Stimulated activated naive CD8-positive, alpha-beta T cell treated with anti-CD3 and anti-CD28 coated beads, Interleukin-15, Interleukin-2, amounts not matched to agents 100 ng/mL and 50 ng/mL, for 24 hours (primary cell): Measurements from ENCODE around the gene LILRA6.
"Not testable (repeated sequence)": the region's sequence is repeated elsewhere in the genome, so short reads cannot be mapped to it uniquely, and the experiment has no call there.

Experiments used
- H3K27ac Mint-ChIP-seq: one replicate; pipeline ENCODE4 v1.8.0; 2021; ENCODE audit warnings: mild to moderate bottlenecking, mixed read lengths
- H3K27me3 Mint-ChIP-seq: one replicate; pipeline ENCODE4 v1.8.0; 2021; ENCODE audit warnings: mixed read lengths
- H3K36me3 Mint-ChIP-seq: one replicate; pipeline ENCODE4 v1.8.0; 2021; ENCODE audit warnings: low read depth, mixed read lengths
- H3K4me1 Mint-ChIP-seq: one replicate; pipeline ENCODE4 v1.8.0; 2021; ENCODE audit warnings: low read depth, mixed read lengths
- H3K4me3 Mint-ChIP-seq: one replicate; pipeline ENCODE4 v1.8.0; 2021; ENCODE audit warnings: mild to moderate bottlenecking, mixed read lengths
- H3K9me3 Mint-ChIP-seq: one replicate; pipeline ENCODE4 v1.8.0; 2021; ENCODE audit warnings: mixed read lengths

Gene LILRA6

DNA sequence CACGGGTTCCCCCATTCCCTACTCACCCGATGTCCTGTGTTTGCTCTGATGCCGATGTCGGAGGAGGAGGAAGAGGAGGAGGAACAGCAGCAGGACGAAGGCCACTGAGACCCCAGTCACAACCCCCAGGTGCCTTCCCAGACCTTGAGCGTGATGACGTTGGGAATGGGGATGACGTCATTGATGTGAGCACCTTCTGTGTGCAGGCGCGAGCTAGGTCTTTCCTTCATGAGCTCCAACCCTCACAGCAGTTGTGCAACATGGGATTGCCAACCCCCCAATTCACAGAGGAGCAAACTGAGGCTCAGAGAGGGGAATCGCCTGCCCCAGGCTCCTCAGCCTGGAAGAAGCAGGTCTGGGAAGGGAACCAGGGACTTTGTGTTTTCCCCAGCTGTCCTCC lies 10.3 kb upstream of the LILRA6 start:
- peaks cover 7% of the 10 kb centered on the region for H3K4me1 Mint-ChIP-seq
- H3K36me3 Mint-ChIP-seq: no peaks in the 10 kb centered on the region
- H3K4me3 Mint-ChIP-seq: no peak overlapping the region
- no peaks in the 10 kb centered on the region for H3K9me3 Mint-ChIP-seq
- H3K27ac Mint-ChIP-seq: no peak overlapping the region
- H3K27me3 Mint-ChIP-seq: peaks cover 8% of the 10 kb centered on the region

DNA sequence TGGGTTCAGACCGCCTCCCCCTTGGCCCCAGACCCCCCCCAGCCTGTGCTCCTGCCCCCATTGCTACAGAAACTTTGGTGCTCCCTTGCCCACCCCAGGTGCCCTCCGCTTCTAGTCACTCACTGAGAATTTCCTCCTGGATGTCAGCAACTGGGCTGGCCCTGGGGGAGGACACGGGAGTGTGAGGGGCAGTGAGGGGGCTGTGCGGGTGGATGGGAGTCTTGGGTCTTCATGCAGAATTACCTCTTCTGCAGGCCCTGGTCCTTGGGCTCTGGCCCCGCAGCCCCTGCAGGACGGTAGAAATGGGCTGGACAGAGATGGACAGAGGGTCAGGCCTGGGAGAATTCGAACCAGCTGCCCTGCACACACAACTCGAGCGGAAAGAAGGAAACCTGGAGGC lies 9.7 kb upstream of the LILRA6 start:
- Mint-ChIP-seq H3K4me3 (no peak overlapping the region), H3K27me3 (peaks cover 8% of the 10 kb centered on the region), H3K36me3 (no peaks in the 10 kb centered on the region), H3K9me3 (no peaks in the 10 kb centered on the region), H3K4me1 (peaks cover 13% of the 10 kb centered on the region), H3K27ac (no peak overlapping the region)

GRCh38 chr19:54248016-54248601 lies 5.5 kb upstream of the LILRA6 start:
- Mint-ChIP-seq H3K36me3 (no peaks in the 10 kb centered on the region), H3K4me3 (peak overlapping the region; percentile 6), H3K27ac (peak overlapping the region; percentile 26), H3K4me1 (peaks cover 17% of the 10 kb centered on the region), H3K27me3 (peaks cover 10% of the 10 kb centered on the region), H3K9me3 (no peaks in the 10 kb centered on the region)

DNA sequence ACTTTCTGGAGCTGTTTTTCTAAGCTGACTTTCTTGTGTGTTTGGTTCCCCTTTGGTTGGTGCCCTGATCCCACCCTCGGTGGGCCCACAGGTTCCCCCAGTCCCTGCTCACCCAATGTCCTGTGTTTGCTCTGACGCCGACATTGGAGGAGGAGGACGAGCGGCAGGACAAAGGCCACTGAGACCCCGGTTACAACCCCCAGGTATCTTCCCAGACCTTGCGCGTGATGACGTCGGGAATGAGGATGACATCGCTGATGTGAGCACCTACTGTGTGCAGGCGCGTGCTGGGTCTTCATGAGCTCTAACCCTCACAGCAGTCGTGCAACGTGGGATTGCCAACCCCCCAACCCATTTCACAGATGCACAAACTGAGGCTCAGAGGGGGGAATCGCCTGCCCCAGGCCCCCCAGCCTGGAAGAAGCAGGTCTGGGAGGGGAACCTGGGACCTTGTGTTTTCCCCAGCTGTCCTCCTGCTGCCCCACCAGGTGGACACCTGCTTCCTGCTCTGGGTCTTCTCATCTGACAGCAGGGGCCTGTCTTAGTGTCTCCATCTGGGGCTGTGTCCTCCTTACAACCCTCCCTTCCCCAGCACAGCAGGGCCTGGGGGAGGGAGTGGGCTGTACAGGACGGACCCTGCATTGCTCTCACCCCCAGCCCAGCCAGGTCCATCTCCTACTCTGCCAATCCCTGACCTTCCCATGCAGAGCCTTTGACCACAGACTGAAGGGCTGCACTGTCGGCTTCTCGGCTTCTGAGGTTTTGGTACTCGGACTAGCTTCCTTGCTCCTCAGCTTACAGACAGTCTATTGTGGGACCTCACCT lies 4.7 kb upstream of the LILRA6 start:
- peaks cover 13% of the 10 kb centered on the region for H3K27me3 Mint-ChIP-seq
- H3K36me3 Mint-ChIP-seq: no peaks in the 10 kb centered on the region
- peak overlapping the region; percentile 6 for H3K4me3 Mint-ChIP-seq
- H3K27ac Mint-ChIP-seq: peak overlapping the region; percentile 26
- H3K4me1 Mint-ChIP-seq: peaks cover 17% of the 10 kb centered on the region
- no peaks in the 10 kb centered on the region for H3K9me3 Mint-ChIP-seq

DNA sequence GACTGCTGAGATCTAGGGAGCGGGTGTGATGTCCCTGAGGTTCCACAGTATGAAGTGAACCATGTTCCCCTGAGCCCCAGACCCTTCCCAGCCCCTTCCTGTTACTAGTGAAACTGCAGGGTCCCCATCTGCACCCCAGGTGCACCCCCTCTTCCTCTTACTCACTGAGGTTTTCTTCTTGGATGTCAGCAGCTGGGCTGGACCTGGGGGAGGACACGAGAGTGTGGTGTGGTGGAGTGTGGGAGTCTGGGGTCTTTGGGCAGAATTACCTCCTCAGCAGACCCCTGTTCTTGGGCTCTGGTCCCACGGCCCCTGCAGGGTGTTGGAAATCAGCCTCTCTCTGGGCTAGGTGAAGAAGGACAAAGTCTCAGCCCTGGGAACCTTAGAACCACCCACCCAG lies 3.3 kb upstream of the LILRA6 start:
- H3K27ac Mint-ChIP-seq: no peak overlapping the region
- no peaks in the 10 kb centered on the region for H3K36me3 Mint-ChIP-seq
- peaks cover 17% of the 10 kb centered on the region for H3K4me1 Mint-ChIP-seq
- H3K27me3 Mint-ChIP-seq: peaks cover 13% of the 10 kb centered on the region
- H3K4me3 Mint-ChIP-seq: no peak overlapping the region
- no peaks in the 10 kb centered on the region for H3K9me3 Mint-ChIP-seq

GRCh38 chr19:54243809-54244208 lies 1.2 kb upstream of the LILRA6 start:
- H3K36me3 Mint-ChIP-seq, H3K4me3 Mint-ChIP-seq, H3K9me3 Mint-ChIP-seq, H3K27ac Mint-ChIP-seq: not testable (repeated sequence)
- peaks cover 17% of the 10 kb centered on the region for H3K4me1 Mint-ChIP-seq
- H3K27me3 Mint-ChIP-seq: peaks cover 11% of the 10 kb centered on the region

DNA sequence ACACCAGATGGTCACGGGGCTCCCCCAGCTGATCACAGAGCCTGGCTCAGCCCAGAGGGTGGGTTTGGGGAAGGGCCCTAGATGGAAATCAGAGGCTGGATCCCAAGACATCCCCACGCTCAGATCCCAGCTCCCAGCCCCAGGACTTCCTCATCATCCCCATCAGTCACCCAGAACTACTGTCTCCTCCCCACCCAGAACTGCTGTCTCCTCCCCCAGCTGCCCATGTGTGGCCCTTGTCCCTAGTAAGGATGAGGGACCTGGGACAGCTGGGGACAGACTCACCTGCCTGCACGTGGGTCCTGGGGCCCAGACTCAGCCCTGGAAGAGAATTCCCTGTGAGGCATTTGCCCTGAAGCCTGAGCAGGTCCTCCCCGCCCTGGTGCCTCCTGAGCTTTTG lies 356 bp downstream of the LILRA6 start:
- H3K4me1 Mint-ChIP-seq, H3K27ac Mint-ChIP-seq, H3K4me3 Mint-ChIP-seq, H3K36me3 Mint-ChIP-seq, H3K9me3 Mint-ChIP-seq: not testable (repeated sequence)
- peaks cover 11% of the 10 kb centered on the region for H3K27me3 Mint-ChIP-seq

DNA sequence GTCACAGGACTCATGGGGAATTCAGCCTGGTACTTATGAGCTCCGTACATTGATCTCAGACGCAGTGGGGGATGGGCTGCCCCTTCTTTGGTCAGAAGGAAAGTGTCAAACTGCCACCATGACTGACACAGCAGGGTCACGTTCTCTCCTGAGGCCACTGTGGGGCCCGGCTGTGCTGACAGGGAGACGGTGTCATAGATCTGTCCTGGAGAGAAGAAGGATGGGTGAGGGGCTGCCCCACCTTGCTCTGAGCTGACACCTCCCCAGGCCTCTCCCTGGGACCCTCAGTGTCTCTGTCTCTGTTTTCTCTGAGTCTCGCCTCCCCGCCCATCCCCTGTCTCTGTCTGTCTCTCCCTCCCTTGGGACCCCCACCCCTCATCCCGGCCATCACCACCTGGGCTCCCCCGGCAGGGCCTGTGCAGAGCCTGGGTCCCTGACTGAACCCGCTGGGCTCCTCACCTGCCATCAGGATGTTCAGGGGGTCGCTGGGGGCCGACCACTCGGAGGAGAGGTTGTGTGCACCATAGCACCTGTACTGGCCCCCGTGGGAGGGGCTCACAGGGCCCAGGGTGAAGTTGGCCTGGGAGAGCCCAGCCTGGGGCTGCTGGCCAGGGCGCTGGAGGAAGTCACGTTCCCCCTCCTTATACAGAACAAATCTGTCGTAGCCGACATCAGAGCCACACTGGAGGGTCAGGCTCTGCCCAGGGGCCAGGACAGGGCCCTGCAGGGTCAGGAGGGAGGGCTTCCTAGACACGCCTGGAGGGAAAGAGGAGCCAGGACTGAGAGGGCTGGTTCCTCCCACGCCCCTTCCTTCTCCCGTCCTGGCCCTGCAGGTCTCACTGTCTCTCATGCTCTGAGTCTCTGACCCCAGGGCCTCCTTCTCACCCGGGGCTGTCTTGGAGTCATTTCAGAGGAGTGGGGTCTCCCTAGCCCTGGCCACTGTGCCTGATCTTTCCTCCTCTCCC lies 1.9 kb downstream of the LILRA6 start:
- not testable (repeated sequence) for H3K9me3 Mint-ChIP-seq, H3K4me1 Mint-ChIP-seq, H3K27ac Mint-ChIP-seq, H3K36me3 Mint-ChIP-seq, H3K4me3 Mint-ChIP-seq
- H3K27me3 Mint-ChIP-seq: peaks cover 20% of the 10 kb centered on the region

DNA sequence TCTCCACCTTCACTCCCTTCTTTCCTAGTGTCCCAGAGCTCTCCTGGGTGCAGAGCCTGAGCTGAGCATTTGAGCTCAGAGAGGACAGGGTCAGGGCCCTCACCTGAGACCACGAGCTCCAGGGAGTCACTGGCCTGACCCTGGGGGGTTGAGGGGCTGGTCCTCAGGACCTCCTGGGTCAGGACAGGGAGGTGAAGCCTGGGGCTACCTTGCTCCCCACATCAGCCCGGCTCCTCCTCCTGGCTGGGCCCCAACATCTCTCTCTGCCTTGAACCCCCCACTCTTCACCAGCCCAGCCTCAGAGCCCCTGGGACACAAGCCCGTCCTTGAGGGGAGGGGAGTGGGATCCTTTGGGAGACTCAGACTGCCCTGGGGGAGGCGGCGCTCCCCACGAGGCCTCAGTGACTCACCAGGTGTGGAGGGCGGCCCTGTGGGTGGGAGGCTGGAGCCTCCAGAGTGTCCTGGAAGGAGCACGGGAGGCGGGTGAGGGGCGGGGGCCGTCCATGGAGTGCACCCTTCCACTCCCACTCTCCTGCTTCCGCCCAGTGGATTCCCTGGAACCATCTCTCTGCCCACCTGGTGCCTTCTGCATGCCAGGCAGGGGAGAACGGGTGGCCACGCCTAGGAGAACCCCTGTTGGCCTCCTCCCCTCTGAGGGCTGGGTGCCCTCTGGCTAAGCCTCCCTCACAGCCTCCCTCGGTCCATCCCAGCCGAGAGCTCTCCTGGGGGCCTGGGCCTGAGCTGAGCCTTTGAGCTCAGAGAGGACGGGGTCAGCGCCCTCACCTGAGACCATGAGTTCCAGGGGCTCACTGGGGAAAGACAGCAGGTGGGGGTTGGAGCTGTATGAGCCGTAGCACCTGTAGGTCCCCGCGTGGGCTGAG lies 2.9 kb downstream of the LILRA6 start:
- not testable (repeated sequence) for H3K9me3 Mint-ChIP-seq, H3K4me1 Mint-ChIP-seq, H3K27ac Mint-ChIP-seq, H3K36me3 Mint-ChIP-seq, H3K4me3 Mint-ChIP-seq
- H3K27me3 Mint-ChIP-seq: peaks cover 27% of the 10 kb centered on the region

- Mint-ChIP-seq H3K36me3 (no peaks in the 10 kb centered on the region), H3K27ac (no peak overlapping the region), H3K4me3 (no peak overlapping the region), H3K27me3 (peaks cover 49% of the 10 kb centered on the region), H3K4me1 (peaks cover 7% of the 10 kb centered on the region), H3K9me3 (no peaks in the 10 kb centered on the region)
Observed at GRCh38 chr19:54233941-54234340, 8.6 kb downstream of the LILRA6 start.

GRCh38 chr19:54231077-54231931 lies 11.3 kb downstream of the LILRA6 start:
- Mint-ChIP-seq H3K4me3 (no peak overlapping the region), H3K27me3 (peaks cover 54% of the 10 kb centered on the region), H3K36me3 (no peaks in the 10 kb centered on the region), H3K27ac (no peak overlapping the region), H3K9me3 (no peaks in the 10 kb centered on the region), H3K4me1 (peaks cover 7% of the 10 kb centered on the region)

DNA sequence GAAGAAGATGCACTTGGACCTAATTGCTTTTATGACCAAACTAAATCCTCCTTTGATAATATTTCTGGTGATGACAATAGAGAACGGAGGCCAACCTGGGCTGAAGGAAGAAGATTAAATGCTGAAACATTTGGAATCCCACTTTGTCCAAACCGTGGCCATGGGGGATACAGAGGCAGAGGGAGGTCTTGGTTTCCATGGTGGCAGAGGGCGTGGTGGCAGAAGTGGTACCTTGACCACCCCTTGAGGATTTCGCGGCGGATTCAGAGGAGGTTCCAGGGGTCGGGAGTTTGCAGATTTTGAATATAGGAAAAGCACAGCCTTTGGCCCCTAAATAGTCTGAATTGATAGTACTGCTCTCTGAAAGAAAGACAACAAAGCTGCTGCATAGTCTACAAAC lies 12.6 kb downstream of the LILRA6 start:
- Mint-ChIP-seq H3K27ac (no peak overlapping the region), H3K36me3 (no peaks in the 10 kb centered on the region), H3K9me3 (no peaks in the 10 kb centered on the region), H3K27me3 (peaks cover 45% of the 10 kb centered on the region), H3K4me3 (no peak overlapping the region), H3K4me1 (peaks cover 7% of the 10 kb centered on the region)

DNA sequence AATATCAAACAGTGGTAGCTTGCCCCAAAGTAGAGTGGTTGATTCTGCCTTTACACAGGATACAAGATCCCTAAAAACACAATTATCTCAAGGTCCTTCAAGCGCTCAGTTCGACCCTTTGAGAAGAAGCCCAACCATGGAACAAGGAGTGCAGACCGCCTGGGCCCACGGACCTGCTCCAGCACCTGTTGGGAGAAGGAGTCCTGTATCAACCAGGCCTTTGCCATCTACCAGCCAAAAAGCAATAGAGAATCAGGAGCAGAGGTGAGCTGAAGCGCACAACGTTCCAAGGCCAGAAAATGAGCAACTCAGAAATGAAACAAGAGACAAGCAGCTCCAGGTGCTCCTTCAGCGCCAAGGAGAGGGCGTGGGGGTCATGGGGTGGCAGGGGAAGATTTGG lies 13.4 kb downstream of the LILRA6 start:
- Mint-ChIP-seq H3K27ac (no peak overlapping the region), H3K4me3 (no peak overlapping the region), H3K4me1 (peaks cover 7% of the 10 kb centered on the region), H3K36me3 (no peaks in the 10 kb centered on the region), H3K9me3 (no peaks in the 10 kb centered on the region), H3K27me3 (peaks cover 38% of the 10 kb centered on the region)

GRCh38 chr19:54224619-54225018 lies 18.0 kb downstream of the LILRA6 start:
- H3K27me3 Mint-ChIP-seq: peaks cover 21% of the 10 kb centered on the region
- H3K27ac Mint-ChIP-seq, H3K36me3 Mint-ChIP-seq, H3K4me1 Mint-ChIP-seq, H3K9me3 Mint-ChIP-seq, H3K4me3 Mint-ChIP-seq: not testable (repeated sequence)
